ENCODE measurements around the gene F7.

DNA sequence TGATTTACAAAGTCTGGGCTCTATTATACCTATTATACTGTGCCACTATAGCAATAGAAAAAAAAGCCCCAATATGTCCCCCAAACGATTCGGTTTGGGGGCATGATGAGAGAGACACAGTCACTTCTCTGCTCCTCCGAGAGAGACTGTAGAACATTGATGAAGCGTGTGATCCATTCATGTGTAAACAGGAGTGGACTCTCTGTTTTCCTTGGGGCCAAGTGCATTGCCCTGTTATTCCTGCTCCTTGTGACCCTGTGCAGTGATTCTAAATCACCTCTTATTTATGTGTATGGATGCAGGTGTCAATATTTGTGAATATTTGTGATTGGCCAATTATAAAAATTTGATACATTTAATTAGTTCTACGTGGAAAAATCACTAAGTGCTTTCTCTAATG is 34.0 kb downstream of the F7 start:
- TF ChIP-seq, protein P1, sequence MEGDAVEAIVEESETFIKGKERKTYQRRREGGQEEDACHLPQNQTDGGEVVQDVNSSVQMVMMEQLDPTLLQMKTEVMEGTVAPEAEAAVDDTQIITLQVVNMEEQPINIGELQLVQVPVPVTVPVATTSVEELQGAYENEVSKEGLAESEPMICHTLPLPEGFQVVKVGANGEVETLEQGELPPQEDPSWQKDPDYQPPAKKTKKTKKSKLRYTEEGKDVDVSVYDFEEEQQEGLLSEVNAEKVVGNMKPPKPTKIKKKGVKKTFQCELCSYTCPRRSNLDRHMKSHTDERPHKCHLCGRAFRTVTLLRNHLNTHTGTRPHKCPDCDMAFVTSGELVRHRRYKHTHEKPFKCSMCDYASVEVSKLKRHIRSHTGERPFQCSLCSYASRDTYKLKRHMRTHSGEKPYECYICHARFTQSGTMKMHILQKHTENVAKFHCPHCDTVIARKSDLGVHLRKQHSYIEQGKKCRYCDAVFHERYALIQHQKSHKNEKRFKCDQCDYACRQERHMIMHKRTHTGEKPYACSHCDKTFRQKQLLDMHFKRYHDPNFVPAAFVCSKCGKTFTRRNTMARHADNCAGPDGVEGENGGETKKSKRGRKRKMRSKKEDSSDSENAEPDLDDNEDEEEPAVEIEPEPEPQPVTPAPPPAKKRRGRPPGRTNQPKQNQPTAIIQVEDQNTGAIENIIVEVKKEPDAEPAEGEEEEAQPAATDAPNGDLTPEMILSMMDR (IDR thresholded peaks at IDR 0.05) = no peak
- no peak for TF ChIP-seq POLR2A (IDR thresholded peaks at IDR 0.05)

Measured in thyroid gland (tissue), 4 donors.